Germinal center (tissue), 1 donor: ENCODE measurements around the gene GAK.
"Not testable (repeated sequence)": the region's sequence is repeated elsewhere in the genome, so short reads cannot be mapped to it uniquely, and the experiment has no call there.

Source experiments
- DNase-seq: peaks from one replicate; pipeline ENCODE4 v3.0.0; 2012; ENCODE audit warnings: mixed read lengths, low spot score

GAK gene

GRCh38 chr4:931960-932712, at the start of gene GAK, which contains the start of gene TMEM175:
GAK (minus strand) TSS chr4:932316; CDS start chr4:932187, 129 bp downstream.
TMEM175 (plus strand) TSS chr4:932460; CDS start chr4:947740, 15,280 bp downstream.
- DNase-seq = peak; percentile 98

GRCh38 chr4:978957-979701, 47.0 kb upstream of the GAK start:
- DNase-seq = no peak

- not testable (repeated sequence) for DNase-seq
Observed at GRCh38 chr4:976016-976415, 43.9 kb upstream of the GAK start.

GRCh38 chr4:974668-975067, 42.6 kb upstream of the GAK start:
- DNase-seq = no peak

GRCh38 chr4:973431-974397, 41.6 kb upstream of the GAK start, which contains the start of gene DGKQ:
DGKQ (minus strand) TSS chr4:973569; CDS start chr4:973482, 87 bp downstream.
- peak; percentile 98 for DNase-seq

GRCh38 chr4:972651-973424, 40.7 kb upstream of the GAK start:
- DNase-seq = peak; percentile 63

- DNase-seq = no peak
Observed at GRCh38 chr4:971666-972500, 39.8 kb upstream of the GAK start.

- no peak for DNase-seq
Observed at GRCh38 chr4:970854-971520, 38.9 kb upstream of the GAK start.

GRCh38 chr4:970046-970745, 38.1 kb upstream of the GAK start:
- no peak for DNase-seq

GRCh38 chr4:968621-969394, 36.7 kb upstream of the GAK start:
- no peak for DNase-seq

GRCh38 chr4:968221-968620, 36.1 kb upstream of the GAK start:
- DNase-seq = no peak

GRCh38 chr4:967113-968104, 35.3 kb upstream of the GAK start:
- DNase-seq = no peak

GRCh38 chr4:966266-967112, 34.4 kb upstream of the GAK start:
- no peak for DNase-seq

GRCh38 chr4:965766-966134, 33.6 kb upstream of the GAK start:
- no peak for DNase-seq

- DNase-seq = no peak
Observed at GRCh38 chr4:965048-965765, 33.1 kb upstream of the GAK start.
